Urinary bladder (tissue), 4 donors: ENCODE results near the gene PARD3. TPM values are rescaled to one million over a fixed set of nuclear protein-coding genes. Genes with fewer than 3 reads are reported as not detected.
"Not testable (repeated sequence)": the region's sequence is repeated elsewhere in the genome, so short reads cannot be mapped to it uniquely, and the experiment has no call there.

Experiments used
- DNase-seq: peaks from one replicate; pipeline ENCODE4 v3.0.0-alpha.2; 2015; ENCODE audit errors: extremely low spot score
- H3K27ac ChIP-seq: one replicate; pipeline ENCODE4 v1.5.1; 2013; ENCODE audit warnings: low read depth, mild to moderate bottlenecking, moderate library complexity
- H3K36me3 ChIP-seq: one replicate; pipeline ENCODE4 v1.6.1; 2013; ENCODE audit warnings: mild to moderate bottlenecking, moderate library complexity; ENCODE audit not compliant: insufficient read depth
- H3K4me1 ChIP-seq: one replicate; pipeline ENCODE4 v1.6.1; 2013; ENCODE audit warnings: mild to moderate bottlenecking, moderate library complexity; ENCODE audit not compliant: insufficient read depth
- H3K4me3 ChIP-seq: one replicate; pipeline ENCODE4 v1.5.1; 2013; ENCODE audit warnings: low read depth, low read length
- WGBS: extraction: QIAGEN DNeasy Blood & Tissue Kit; methylation state at CpG from one replicate; pipeline ENCODE4 v1.1.7; 2013; 5-methylcytosine and 5-hydroxymethylcytosine counted together
- polyA plus RNA-seq: library from polyadenylated mRNA; stranded (reverse); fragments of 200-250 nt; gene quantifications from one replicate; pipeline ENCODE4 v1.2.3, GENCODE V29; 2013
- total RNA-seq: library from RNA; depleted of rRNA; stranded (reverse); fragments of >200 nt; gene quantifications from one replicate; pipeline ENCODE4 v1.2.3, GENCODE V29; 2014
- donor health status: healthy with polysubstance abuse.
- donor health status: healthy.

Gene PARD3
- total and polyA plus RNA-seq, 2 donors, result 27.5 to 89.1 TPM

DNA sequence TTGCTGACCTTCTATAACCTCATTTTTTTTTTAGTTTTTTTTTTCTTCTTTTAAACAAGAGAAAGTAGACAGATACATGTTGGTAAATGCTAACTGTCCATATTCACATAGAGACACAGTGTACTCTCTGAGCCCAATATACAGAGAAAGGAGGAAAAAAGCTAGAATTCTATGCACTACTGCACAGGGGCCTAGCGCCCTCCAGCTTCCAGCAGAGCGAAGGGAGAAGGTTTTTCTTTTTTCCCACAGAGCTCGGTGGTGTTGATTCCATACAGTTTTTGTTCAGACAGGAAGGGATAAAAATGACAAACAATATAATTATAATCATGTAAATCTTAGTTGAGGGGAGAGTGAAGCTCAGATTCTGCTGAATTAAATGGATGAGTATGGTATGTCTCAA, 423.9 kb downstream of the PARD3 start:
- 92% methylated on average over 3 of the region's 3 CpGs for WGBS
- H3K36me3 ChIP-seq, H3K4me1 ChIP-seq, H3K4me3 ChIP-seq, DNase-seq, H3K27ac ChIP-seq: not testable (repeated sequence)

DNA sequence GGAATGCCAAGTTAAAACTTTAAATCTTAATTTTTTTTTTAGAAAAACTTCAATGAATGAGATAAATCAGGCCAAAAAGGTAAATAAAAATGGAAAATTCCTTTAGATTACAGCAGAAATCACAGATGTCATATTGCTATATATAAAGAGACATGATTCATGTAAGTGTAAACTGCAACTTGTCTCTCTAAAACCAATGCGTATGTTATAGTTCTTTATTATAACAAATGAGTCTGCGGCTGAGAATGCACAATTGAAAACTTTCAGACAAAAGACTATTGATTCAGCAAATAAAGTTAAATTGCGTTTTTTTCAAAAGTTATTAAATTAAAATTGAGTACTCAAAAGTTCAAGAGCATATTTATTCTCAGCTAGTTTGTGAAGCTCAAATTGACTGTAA, 425.3 kb downstream of the PARD3 start:
- Histone ChIP-seq H3K27ac (no peak overlapping the region), H3K4me3 (no peak overlapping the region), H3K4me1 (no peaks in the 10 kb centered on the region), H3K36me3 (peaks cover 1% of the 10 kb centered on the region)
- DNase-seq, result no peak
- 95% methylated on average over 3 of the region's 3 CpGs for WGBS

DNA sequence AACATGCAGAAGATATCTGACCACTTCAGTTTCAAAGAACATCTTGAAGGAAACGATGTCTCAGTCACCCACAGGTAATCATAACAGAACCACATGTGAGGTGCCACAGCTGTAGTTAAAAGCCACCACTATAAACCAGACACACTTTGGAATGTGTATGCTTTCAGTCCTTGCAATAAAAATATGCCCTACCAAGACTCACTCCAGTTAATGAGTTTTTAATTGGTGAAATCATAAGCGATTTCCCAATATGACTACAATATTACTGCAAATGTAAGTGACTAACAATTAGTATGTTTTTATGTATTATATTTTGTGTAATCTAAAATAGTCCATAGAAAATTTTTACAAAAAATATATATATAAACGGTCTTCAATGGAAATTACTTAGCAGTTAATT, 428.2 kb downstream of the PARD3 start:
- H3K4me1 ChIP-seq, result no peaks in the 10 kb centered on the region
- no peaks in the 10 kb centered on the region for H3K36me3 ChIP-seq
- no peak for DNase-seq
- H3K27ac ChIP-seq, result no peak overlapping the region
- H3K4me3 ChIP-seq, result no peak overlapping the region
- WGBS, result 93% methylated on average over 3 of the region's 3 CpGs

DNA sequence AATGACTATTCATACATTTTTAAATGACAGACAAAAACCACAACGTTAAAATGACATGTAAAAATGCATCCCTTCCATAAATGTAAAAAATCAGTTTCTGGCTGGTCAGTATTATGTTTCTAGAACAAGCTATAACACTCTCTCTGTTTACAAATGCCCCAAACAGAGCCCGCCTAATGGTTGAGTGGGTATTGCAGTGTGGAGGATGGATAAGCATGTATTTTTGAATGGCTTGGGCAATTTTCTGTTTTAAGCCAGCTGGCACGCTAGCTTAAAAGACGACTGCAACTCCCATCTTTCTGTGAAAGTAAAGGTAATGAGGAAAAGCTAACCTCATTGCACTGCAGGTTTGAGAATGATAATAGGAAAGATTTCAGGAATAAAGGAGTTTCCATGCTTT, 430.7 kb downstream of the PARD3 start:
- 90% methylated on average over 4 of the region's 4 CpGs for WGBS
- Histone ChIP-seq H3K4me1 (no peaks in the 10 kb centered on the region), H3K27ac (no peak overlapping the region), H3K36me3 (no peaks in the 10 kb centered on the region), H3K4me3 (no peak overlapping the region)
- DNase-seq, result no peak

DNA sequence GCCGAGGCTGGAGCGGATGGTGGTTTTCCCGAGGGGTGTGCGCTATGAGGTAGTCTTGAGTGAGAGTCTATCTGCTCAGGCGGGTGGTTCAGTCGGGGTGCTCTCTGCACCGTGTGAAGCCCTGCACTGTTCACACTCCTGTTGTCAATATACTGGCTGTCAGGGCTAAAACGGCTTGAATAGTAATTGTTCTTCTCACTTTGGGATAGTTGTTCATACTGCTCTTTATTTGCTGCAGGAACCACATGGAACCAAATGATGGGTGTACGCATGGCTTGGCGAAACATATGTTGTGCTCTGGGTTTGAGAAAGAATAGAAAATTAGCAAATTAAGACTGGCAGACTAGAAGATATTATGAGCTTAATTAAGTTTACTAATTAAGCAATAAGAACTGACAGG, 432.5 kb downstream of the PARD3 start:
- DNase-seq, result no peak
- Histone ChIP-seq H3K27ac (no peak overlapping the region), H3K36me3 (no peaks in the 10 kb centered on the region), H3K4me3 (no peak overlapping the region), H3K4me1 (no peaks in the 10 kb centered on the region)
- 96% methylated on average over 10 of the region's 10 CpGs for WGBS

DNA sequence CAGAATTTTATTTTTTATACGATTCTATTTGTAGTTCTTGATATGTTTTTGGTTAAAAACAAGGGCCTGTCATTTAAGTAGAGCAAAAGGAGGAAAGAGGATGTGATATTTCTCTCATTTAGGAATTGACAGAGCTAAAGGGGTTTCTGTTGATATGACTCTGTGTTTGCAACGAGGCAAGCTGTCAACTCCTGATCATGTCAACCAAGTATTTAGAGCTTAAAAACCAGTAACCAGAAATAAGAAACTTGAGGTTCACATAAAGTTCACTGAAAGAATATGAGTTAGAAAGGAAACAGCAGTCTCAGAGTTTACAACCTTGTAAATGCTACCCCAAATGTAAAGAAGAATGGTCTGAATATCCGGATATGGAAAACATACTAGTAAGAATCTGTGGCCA, 434.2 kb downstream of the PARD3 start:
- peaks cover 2% of the 10 kb centered on the region for H3K36me3 ChIP-seq
- WGBS, result 73% methylated on average over 3 of the region's 3 CpGs
- no peak overlapping the region for H3K27ac ChIP-seq
- H3K4me3 ChIP-seq, result no peak overlapping the region
- no peak for DNase-seq
- no peaks in the 10 kb centered on the region for H3K4me1 ChIP-seq

DNA sequence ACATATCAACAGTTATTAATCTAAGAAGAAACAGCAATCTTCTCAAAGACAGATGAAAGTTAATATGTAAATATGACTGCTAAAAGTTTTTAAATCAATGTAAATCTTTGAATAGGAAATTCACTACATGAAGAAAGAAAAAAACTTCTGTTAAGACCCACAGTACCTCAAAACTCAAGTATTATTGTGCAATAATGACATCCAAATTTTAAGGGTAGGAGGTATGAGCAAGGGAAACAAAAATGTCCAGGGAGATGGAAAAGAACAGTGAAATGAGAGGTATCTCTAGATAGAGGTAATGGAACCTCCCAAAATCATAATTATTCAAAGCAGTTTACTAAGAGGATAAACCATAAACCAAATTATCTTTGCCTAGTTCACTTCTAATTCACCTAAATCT, 436.8 kb downstream of the PARD3 start:
- Histone ChIP-seq H3K27ac (no peak overlapping the region), H3K4me1 (no peaks in the 10 kb centered on the region), H3K4me3 (no peak overlapping the region), H3K36me3 (peaks cover 2% of the 10 kb centered on the region)
- no peak for DNase-seq

DNA sequence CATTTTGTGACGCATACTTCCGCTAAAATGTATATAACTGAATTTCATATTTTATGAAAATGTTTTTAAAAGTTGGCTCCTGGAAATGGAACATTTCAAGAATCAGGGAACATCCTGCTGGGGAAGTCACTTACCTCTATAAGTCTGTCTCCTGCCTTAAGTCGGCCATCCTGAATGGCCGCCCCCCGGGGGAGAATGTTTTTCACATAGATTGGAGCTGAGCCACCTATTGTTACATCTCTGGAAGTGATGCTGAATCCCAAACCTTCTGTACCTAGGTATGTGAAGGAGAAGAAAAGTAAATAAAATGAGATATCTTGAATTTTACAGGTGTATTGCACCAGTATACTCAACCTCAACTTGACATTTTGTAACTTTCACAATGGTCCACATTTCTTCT, 437.3 kb downstream of the PARD3 start:
- Histone ChIP-seq H3K36me3 (peaks cover 2% of the 10 kb centered on the region), H3K27ac (no peak overlapping the region), H3K4me1 (no peaks in the 10 kb centered on the region), H3K4me3 (no peak overlapping the region)
- WGBS, result 96% methylated on average over 5 of the region's 5 CpGs
- DNase-seq, result no peak

DNA sequence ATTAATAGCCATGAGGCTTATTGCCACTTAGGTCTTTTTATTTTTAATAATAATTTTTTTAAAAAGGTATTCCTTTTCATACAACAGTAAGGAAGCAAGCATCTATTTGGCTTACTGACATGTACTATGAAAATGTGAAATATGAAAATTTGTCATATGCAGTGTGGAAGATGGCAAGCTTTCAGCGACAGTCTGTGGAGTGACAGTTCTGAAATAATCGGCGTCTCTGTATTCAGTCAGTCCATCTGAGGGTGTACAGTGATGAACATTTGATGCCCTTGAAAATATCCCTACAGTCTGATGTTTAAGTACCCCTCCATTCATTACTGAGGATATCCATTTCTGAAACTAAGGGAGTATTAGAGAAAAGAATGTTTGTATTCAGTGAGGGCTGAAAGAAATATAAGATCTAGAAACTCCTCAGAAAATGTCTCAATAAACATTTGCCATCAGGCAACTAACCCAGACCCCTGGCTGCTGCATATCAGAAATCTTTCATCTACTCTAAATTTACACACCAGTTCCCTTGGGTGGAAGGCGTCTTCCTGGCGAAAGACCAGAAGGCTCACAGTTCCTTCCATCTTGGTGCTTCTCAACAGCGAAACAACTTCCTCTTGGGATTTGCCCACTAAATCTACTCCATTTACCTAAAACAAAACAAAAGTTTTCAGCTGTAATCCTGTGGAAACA, 440.6 kb downstream of the PARD3 start:
- no peak overlapping the region for H3K27ac ChIP-seq
- peaks cover 2% of the 10 kb centered on the region for H3K36me3 ChIP-seq
- H3K4me3 ChIP-seq, result no peak overlapping the region
- DNase-seq, result no peak
- H3K4me1 ChIP-seq, result no peaks in the 10 kb centered on the region
- WGBS, result 81% methylated on average over 6 of the region's 6 CpGs

DNA sequence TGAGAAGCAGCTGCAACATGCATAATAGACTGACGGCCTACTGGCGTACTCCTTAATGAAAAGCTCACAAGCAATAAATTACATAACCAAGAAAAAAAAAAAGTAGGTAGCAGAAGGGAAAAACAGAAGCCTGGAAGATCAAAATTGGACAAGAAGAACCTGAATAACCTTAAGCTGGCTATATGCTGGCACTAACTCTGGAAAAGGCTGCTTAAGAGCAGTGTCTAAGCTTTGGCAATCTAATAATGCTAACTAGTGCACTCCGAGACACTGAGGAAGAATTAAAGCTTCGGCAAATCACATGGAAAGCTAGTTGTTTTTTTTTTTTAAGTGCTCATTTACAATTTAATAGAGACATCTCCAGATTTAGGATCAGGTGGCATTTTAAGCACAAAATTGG, 441.9 kb downstream of the PARD3 start:
- Histone ChIP-seq H3K36me3 (peaks cover 2% of the 10 kb centered on the region), H3K4me1 (no peaks in the 10 kb centered on the region), H3K4me3 (no peak overlapping the region), H3K27ac (no peak overlapping the region)
- WGBS, result 80% methylated on average over 4 of the region's 4 CpGs
- no peak for DNase-seq

DNA sequence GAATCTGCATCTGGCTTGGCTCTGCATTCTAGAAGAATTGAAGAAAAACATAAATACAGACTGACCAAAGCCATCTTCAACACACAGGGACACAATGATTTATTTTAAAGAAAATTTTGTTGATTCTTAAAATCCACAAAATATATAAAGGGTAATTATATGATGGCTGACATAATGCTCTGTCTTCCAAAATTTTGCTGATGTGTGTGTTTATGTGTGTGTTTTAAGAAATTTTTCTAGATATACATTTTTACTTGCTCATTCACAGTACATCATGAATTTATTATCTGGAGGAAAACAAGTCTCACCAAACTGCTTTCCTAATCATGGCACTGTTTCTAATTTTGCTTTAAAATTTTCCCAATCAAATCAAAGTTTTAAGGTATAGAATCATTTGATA, 442.6 kb downstream of the PARD3 start:
- H3K4me3 ChIP-seq, result no peak overlapping the region
- no peaks in the 10 kb centered on the region for H3K4me1 ChIP-seq
- H3K27ac ChIP-seq, result no peak overlapping the region
- H3K36me3 ChIP-seq, result peaks cover 1% of the 10 kb centered on the region
- no peak for DNase-seq

DNA sequence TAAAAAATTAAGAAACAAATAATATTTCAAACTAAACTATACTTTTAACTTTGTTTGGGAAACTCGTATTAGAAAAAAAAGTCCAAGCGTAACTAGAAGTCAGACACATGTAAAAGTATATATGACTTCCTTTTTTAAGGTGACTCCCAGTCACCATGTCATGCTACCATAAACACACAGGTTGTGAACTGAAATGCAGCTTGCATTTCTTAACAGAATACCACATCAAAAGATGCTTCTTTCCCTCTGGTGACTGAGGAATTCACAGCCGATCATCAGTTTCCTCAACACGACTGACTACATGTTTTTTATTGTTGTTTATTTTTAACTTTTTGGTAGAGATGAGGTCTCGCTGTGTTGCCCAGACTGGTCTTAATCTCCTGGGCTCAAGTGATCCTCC, 445.0 kb downstream of the PARD3 start:
- Histone ChIP-seq H3K4me3 (no peak overlapping the region), H3K36me3 (no peaks in the 10 kb centered on the region), H3K27ac (no peak overlapping the region), H3K4me1 (no peaks in the 10 kb centered on the region)
- 87% methylated on average over 5 of the region's 5 CpGs for WGBS
- no peak for DNase-seq

DNA sequence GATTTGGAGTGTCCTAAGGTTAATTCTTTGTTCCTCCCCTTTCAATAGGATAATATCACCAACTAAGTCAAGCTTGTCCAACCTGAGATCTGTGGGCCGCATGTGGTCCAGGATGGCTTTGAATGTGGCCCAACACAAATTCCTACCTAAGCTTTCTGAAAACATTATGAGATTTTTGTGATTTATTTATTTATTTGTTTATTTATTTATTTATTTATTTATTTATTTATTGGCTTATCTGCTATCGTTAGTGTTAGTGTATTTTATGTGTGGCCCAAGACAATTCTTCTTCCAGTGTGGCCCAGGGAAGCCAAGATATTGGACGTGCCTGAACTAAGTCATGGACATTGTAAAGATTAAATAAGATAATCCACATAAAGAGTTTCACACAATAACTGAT, 446.0 kb downstream of the PARD3 start:
- Histone ChIP-seq H3K4me3 (no peak overlapping the region), H3K4me1 (no peaks in the 10 kb centered on the region), H3K36me3 (no peaks in the 10 kb centered on the region), H3K27ac (no peak overlapping the region)
- no peak for DNase-seq
- 91% methylated on average over 3 of the region's 3 CpGs for WGBS

DNA sequence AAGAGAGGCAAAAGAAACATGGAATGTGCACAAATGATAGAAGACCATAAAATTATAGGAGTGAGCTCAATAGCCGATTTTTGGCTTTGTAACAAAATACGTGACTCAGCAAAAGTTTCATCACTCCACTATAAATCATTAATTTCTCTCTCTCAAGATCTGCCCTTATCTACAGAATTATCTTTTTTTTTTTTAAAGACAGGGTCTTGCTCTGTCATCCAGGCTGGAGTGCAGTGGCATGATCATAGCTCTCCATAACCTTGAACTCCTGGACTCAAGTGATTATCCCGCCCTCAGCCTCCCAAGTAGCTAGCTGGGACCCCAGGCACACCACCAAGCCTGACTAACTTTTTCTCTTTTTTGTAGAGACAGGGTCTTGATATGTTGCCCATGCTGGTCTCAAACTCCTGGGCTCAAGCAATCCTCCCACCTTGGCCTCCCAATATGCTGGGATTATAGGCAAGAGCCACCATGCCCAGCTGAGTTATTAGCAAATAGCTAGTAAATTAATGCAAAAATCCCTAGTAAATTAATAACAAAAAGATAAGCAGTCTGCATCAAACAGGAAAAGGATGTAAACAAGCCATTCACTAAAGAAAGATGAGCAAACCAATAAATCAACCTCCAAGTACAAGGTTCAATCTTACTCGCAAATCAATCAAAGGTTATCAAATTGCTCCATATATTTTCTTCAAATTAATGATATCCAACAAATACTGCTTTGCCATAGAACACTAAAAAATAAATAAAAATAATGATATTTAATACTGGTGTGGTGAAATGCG, 450.7 kb downstream of the PARD3 start:
- 87% methylated on average over 5 of the region's 5 CpGs for WGBS
- H3K36me3 ChIP-seq, result no peaks in the 10 kb centered on the region
- H3K4me3 ChIP-seq, result no peak overlapping the region
- no peaks in the 10 kb centered on the region for H3K4me1 ChIP-seq
- no peak for DNase-seq
- H3K27ac ChIP-seq, result no peak overlapping the region
